Measurements from ENCODE around the gene RBM6.
A peak's percentile ranks its signal among the peaks of the same experiment; 100 is the strongest.
"Not testable (repeated sequence)": the region's sequence is repeated elsewhere in the genome, so short reads cannot be mapped to it uniquely, and the experiment has no call there.

The RBM6 gene, protein sequence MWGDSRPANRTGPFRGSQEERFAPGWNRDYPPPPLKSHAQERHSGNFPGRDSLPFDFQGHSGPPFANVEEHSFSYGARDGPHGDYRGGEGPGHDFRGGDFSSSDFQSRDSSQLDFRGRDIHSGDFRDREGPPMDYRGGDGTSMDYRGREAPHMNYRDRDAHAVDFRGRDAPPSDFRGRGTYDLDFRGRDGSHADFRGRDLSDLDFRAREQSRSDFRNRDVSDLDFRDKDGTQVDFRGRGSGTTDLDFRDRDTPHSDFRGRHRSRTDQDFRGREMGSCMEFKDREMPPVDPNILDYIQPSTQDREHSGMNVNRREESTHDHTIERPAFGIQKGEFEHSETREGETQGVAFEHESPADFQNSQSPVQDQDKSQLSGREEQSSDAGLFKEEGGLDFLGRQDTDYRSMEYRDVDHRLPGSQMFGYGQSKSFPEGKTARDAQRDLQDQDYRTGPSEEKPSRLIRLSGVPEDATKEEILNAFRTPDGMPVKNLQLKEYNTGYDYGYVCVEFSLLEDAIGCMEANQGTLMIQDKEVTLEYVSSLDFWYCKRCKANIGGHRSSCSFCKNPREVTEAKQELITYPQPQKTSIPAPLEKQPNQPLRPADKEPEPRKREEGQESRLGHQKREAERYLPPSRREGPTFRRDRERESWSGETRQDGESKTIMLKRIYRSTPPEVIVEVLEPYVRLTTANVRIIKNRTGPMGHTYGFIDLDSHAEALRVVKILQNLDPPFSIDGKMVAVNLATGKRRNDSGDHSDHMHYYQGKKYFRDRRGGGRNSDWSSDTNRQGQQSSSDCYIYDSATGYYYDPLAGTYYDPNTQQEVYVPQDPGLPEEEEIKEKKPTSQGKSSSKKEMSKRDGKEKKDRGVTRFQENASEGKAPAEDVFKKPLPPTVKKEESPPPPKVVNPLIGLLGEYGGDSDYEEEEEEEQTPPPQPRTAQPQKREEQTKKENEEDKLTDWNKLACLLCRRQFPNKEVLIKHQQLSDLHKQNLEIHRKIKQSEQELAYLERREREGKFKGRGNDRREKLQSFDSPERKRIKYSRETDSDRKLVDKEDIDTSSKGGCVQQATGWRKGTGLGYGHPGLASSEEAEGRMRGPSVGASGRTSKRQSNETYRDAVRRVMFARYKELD

DNA sequence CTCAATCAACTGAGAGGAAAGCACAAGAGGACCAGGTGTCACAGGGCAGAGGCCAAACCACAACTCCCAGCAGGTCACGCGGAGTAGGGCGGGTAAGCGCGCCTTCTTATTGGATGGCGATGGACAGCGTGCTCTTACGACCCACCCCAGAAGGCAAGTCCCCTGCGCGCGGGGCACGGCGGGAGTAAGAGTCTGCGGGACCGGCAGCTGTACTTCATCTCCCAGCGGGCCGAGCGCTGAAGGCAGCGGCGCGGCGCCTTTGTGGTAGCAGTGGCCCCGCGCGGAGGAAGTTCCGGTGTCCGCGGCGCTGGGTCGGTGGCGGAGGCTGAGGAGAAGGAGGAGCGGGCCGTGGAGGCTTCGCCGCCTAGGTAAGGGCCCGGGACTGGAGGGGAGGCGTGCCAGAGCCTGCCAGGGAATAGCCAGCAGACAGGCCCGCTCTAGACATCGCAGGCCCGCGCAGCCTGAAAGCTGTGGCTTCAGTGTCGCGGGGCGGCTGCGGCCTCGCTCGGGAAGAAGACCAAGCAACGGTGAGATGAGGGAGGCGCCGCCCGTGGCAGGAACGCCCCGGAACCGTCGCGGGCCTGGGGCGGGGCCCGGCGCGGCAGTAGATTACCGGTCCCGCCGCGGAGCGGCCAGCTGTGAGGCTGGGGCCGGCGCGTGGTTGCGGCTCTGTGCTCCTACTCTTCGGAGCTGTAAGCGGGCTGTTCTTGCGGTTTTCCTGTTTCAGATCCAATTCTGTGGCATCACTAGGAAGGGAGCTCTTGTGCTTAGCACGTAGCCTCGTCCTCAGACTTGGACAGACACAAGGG lies at the start of gene RBM6:
Gene RBM6, plus strand, starts transcription at position 293 of the 809 bp plus-strand sequence. CDS start 22,492 bp downstream, outside the sequence.
- DNase-seq, result peak; percentile 95

DNA sequence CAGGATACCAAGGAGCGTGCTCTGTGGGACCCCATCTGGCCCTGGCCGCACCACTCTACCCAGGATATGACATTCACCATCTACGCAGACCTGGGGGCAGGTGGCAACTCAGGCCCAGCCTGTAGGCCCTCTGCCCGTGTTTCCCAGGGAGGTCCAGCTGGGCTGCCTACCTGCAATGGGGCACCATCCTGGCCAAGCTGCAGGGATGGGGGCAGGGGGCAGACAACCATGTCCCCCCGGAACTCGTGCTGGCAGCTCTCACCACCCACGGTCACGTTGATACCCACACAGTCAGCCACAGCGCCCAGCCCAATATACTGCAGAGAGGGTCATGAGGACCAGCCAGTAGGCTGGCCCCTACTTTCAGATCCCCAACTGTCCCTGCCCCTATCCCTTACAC lies 44.2 kb upstream of the RBM6 start:
- no peak for DNase-seq

DNA sequence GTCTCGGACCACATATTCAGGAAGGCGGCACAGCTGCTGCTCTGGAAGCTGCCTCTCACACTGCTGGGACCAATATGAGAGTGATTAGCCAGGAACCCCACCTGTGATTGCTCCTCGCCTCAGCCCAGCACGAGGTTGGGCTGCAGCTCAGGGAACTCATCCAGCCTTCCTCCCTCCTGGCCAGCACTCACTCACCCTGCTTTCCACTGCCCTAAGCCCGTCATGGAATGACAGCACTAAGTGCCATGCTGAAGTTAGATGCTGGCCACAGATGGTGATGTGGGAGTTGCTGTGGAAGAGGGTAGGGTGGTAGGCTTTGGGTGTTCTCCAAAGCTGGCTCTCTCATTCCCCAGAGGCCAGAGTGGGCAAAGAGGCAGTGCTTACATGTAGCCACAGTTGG lies 43.6 kb upstream of the RBM6 start:
- DNase-seq, result no peak

DNA sequence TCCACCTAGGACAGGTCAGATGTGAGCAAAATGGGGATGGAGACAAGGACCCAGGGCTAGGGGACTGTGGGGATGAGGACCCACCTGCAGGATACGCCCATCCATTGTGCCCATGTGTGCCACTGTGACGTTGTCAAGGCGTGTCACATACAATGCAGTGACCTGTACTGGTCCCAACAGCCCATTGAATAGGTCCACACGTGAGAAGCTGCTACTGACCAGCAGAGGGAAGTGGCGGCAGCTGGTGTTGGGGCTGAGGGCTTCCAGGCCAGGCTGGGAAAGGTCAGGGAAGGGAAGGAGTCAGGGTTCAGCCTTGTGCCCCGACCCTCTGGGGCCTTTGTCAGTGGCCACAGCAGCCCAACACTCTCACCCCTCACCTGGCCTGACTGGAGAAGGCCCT lies 41.0 kb upstream of the RBM6 start:
- DNase-seq, result no peak

DNA sequence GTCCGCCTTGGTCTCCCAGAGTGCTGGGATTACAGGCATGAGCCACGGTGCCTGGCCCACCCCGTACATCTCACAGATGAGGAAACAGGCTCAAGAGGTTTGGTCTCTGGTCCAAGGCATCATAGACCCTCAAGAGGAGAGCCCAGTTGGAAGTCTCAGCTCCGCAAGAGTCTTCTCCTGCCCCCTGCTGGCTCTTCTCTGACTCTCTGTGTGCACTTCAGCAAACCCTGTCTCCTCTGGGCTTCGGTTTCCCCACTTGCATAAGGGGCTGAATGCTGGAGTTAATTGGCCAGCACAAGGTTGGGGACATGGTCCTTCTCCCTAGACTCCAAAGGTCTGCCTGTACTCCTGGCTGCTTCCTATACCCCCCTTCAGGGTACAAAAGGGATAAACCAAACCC lies 40.1 kb upstream of the RBM6 start:
- no peak for DNase-seq

DNA sequence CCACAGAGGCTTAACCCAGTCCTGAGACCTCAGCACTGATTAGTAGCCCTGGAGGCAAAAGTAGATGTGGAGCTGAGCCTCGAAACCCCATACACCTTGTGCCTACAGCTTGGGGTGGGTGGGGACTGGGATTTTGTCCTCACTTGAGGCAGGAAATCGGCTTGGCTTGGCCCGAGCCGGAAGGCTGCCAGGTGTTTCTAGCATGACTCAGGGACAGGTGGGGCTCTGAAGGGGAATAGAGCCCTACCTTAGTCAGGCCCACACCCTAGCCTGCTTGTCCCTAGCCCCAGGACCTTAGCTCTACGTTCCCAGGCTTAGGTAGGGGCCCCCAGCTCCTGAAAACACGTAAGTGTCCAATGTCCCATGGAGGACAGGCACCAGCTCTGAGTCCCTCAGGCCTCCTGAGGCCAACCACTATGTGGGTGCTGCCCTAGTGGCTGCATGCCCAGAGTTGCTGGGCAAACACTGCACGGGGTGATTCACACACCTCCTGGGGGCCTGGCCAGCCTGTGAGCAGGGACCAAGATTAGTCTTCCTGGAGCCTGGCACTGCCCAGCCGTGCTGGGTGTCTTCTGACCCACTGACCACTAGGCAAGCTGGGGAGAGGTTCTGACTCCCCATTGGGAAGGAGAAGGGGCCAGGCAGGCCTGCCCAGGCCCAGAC lies 39.3 kb upstream of the RBM6 start:
- DNase-seq, result no peak

DNA sequence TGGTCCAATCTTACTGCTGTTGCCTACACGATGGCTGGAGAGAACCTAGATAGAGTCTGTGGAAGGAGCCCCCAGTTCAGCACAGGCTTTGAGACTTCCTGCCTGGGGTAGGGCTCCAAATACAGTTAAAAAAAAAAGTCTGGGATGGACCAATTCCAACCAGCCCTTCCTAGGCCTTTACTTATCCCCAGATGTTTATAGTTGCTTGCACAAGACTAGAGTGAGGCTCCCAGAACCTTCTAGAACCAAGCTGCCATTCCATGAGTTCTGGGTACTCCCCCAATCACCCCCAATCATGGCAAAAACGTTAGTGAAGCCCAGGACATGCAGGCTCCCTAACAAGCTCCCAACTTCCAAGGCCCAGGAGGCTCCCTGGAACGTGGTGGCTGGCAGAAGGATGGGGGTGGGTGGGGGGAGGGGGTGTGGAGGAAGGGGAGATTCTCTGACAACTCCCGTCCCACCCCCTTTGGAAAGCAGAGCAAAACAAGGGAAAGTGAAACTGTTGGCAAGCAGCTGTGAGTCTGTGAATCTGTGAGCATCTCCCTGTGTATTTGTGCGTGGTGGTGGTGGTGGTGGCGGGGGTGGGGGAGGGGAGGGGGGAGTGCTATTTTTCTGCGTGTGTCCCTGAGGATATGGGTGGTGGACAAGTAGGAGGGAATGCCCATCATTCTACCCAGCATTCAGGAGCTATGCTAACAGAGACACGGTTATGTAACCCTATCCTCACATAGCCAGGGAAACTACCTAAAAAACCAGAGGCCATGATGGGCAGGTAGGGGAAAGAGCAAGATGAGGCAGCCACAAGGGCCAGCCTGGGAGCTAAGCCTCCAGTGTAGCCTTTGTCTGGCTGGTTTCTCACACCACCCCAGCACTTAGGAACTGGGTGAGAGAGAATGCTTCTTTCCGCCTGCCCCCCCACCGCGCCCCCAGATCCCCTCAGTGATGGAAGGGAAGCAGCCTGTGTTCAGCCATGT lies 38.3 kb upstream of the RBM6 start:
- no peak for DNase-seq

DNA sequence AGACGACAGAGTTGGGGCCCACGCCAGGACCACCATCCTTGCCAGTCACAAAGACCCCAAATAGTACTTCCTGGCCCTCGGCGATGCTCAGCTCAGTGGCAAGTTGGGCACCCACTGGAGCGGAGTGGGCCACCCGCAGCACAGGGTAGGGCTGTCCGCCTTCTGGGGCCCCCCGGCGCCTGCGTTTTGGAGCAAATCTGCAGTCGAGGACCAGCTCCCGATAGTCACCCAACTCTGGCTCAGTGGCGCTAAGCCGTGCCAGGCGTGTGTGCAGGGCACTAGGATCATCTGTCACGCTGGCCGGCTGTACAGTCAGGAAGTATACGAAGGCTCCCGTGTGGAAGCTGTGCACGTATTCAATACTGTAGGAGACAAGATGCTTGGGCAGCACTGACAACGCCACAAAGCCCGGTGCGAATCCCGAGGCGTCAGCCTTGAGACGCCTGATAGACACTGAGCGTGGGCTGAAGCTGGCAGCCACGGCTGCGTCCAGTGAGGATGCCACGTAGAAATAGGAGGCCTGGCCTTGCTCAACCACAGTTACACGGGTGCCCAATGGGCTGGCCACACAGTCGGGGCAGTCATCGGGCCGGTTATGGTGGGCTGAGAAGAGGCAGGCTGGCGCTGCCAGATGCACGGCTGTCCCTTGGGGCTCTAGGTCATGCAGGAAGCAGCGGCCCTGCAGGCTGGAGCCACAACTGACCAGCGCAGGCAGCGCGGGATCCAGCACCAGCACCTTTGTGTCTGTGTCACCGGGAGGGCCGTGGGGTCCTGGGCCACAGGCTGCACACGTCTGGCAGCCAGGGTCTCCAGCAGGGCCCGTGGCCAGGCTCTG lies 37.2 kb upstream of the RBM6 start:
- no peak for DNase-seq

DNA sequence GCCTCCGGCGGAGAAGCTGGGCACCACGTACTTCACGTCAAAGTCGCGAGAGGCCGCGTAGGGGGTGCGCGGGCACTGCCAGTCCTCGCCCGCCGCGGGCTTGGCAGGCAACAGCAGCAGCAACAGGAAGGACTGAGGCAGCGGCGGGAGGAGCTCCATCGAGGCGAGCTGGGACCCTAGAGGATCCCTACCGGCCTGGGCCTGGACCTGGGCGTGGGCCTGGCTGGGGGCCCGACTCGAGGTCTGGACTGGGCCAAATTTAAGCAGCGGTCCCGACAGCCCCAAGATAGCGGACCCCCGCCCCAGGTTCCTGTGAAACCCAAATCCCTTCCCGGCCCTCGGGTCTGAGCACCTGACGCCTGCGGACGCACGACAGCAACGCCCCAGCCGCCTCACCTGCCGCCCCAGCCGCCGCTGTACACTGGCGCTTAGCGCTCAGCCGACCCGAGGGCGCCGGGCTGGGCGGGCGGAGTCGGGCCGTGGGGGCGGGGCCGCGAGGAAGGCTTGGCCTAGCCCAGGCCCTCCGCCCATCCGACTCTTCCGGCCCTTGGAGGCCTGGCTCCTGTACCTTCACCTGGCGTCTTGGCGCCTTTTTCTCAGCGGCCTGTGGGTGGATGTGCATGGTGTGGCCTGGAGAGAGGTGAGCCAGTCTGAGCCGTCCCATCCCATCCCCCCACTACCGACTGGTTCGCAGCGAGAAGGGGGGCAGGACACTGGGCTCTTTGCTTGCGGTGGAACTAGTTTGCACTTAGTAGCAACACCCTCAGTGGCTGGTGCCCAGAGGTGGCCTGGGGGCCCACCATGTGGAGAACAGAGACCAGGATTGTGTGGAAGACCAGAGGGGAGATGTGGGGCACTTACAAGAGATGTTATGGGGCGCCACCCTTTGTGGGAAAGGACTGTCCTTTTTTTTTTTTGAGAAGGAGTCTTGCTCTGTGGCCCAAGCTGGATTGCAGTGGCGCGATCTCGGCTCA lies 36.2 kb upstream of the RBM6 start, which contains the start of gene MST1R:
Gene MST1R, minus strand, starts transcription at position 423 of the 974 bp plus-strand sequence. Its CDS starts 264 bp downstream, at position 159.
- DNase-seq, result peak; percentile 74

DNA sequence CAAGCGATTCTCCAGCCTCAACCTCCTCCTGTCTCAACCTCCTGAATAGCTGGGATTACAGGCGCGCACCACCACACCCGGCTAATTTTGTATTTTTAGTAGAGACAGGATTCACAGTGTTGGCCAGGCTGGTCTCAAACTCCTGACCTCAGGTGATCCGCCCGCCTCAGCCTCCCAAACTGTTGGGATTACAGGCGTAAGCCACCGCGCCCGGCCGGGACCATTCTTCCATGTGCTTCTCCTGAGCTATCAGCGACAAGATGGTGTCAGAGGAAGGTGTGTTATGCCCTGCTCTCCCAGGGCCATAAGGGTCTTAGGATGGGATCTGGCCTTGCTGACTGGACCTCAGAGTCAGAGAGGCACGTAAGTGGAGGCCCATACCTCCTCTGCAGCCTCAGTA lies 35.5 kb upstream of the RBM6 start:
- DNase-seq, result not testable (repeated sequence)

DNA sequence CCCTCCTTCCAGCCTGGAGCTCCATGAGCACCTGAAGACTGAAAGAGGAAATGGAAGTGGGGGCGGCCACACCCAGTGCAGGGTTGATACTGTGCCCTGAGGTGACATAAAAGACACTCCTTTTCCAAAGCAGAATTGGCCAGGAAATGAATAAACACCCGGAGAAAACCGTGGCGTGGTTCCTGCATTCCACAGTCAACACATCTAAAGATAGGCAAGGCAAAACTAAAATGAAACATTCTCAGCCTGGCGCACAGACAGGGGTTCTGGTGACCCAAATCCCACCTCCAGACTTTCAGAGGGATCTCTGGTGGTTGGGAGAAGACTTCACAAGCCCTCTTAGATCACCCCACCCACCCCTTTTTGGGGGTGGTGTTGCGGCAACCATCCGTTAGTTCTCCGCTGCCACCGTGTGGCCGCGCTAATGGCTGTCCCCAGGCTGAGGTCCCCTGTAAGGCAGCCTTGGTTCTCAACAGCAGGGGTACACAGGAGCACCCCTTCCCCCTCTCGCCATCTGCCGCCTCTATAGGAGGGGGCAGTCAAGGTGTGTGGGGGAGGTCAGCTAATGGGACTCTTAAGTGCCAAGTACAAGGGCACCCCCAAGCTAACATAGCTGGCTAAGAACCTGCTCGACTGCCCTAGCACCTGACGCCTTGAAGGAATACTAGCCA lies 33.7 kb upstream of the RBM6 start:
- DNase-seq, result no peak

DNA sequence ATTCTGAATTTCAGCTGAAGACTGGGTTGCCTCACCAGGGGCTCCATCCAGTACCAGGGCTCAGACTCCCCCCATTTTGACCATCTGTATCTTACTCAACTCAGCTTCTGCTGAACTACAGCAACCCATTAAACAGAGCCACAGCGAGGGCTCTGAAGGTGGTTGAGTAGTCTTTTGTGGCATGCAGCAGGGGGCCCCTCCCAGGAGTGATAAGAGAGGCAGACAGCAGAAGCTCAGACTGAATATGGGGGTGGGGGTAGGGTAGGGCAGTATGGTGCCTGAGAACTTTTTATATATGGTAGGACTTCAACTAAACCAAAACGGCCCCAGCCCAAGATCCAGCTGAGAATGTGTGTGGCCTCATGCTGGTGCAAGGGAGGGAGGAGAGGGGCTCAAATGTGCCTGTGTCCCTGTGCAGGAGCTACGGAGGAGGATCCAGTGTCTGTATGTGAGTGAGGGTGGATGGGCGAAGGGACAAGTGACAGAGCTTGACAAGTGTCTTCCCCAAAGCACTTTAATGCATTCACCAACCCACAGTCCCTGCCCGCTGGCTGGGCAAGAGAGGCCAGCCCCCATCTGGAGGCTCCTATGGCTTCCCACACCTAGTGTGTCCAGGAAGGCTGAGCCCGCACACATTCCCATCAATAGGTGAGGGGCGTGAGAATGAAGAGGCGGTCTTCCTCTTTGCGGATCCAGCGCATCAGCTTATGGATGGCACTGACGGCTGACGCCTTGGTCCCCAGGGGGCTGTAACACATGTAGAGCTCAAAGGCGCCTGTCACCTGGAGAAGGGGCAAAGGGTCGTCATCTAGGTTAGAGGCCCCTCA lies 31.4 kb upstream of the RBM6 start:
- no peak for DNase-seq

DNA sequence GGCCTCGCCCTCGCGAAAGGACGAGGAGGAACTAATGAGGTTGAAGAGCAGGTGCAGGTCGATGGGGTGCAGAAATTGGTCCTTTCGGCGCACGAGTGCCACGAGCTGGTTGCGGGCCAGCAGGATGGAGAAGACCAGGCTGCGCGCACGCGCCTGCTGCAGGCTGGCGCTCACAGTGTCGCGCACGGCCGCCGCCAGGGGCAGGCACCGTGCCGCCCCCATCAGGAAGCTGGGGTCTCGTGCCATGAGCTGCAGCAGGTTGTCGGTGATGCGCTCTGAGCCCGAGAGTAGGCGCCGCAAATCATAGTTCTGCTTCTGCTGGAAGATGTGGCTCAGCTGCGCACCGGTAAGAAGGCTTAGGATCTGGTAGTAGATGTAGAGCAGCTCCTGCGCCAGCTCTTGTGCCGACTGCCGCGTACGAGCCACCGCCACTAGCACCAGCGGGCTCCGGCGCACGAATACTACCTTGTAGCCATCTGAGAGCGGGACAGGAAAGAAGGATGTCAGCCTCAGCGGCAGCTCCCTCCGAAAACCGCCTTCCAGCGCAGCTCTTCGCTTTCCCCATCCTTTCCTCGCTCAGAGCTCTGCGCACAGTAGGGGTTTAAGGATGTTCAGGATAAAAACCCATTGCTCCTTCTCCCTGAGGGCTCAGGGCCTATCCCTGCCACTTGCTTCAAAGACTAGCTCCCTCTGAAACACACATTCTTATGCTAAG lies 29.4 kb upstream of the RBM6 start:
- DNase-seq, result no peak

DNA sequence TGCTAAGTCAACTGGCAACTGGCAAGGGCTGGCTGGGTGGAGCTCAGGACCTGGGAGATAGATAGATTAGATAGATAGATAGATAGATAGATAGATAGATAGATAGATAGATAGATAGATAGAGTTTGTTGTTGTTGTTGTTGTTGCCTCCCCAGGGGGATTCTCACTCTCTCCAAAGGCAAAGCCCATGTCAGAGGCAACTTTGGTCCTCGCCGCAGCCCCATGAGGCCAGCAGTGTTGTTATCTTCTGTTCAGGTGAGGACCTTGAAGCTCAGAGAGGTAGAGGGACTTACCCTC lies 28.9 kb upstream of the RBM6 start:
- DNase-seq, result no peak

DNA sequence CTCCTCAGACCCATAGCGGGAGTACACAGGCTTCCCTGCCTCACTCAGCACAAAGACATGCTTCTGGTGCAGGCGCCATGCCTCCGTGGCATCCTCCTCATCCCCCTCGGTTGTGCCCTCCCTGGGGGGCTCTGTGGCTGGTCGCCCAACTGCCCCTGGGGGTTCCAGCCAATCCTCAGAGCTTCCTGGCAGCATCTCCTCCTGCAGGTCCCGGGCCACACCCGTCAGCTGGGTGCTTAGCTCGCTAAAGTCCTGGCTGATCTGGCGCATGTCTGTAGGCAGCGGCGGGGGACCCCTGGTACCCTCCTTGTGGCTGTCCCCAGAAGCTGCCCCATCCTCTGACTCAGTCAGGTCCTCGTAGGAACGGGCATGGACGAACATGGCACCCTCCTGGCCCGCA lies 28.3 kb upstream of the RBM6 start:
- DNase-seq, result no peak

DNA sequence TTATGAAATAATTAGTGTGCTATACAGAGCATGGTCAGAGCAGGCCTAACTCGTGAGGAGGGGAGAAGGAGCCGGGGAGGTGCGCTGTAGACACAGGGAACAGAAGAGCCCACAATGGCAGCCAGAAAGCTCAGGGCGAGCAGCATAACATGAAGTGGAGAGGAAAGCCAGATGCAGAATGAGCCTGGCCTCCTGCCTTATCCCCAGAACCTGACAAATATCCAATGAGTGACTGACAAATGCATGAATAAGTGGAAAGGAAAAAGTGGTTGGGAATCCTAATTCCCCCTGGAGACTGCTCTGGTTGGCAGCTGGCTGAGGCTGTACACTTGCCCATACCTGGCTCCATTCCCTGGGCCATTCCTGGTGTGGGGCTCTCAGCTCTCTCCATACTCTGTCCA lies 27.1 kb upstream of the RBM6 start:
- DNase-seq, result no peak
